SK-N-SH (cell line): ENCODE results near the gene TLR3.

Experiments used
- CTCF ChIP-seq: fragments of 200-600 bp; sonication (generic); IDR thresholded peaks from 2 replicates; pipeline ENCODE4 v1.6.1; 2017; ENCODE audit warnings: antibody characterized with exemption, mild to moderate bottlenecking, moderate library complexity
- EP300 ChIP-seq, 2 experiments: IDR thresholded peaks; 2 replicates each; pipeline versions ENCODE4 v1.4.0 to v1.6.1; 2012; ENCODE audit warnings: borderline replicate concordance in 1 of 2, low read depth in 1 of 2, low read length in 1 of 2
- EZH2phosphoT487 ChIP-seq: fragments of 200-600 bp; sonication (generic); IDR thresholded peaks from 2 replicates; pipeline ENCODE4 v1.6.1; 2017; ENCODE audit warnings: low read depth, mixed run types, mild to moderate bottlenecking, antibody characterized with exemption, moderate library complexity, borderline replicate concordance
- FOSL2 ChIP-seq: IDR thresholded peaks from 2 replicates; pipeline ENCODE4 v1.4.0; 2012; ENCODE audit warnings: low read depth, mild to moderate bottlenecking, moderate library complexity, borderline replicate concordance
- FOXM1 ChIP-seq: IDR thresholded peaks from 2 replicates; pipeline ENCODE4 v1.4.0; 2012; ENCODE audit warnings: low read depth, mild to moderate bottlenecking
- GATA2 ChIP-seq: sonication (generic); formaldehyde crosslinking; IDR thresholded peaks from 2 replicates; pipeline ENCODE4 v1.5.0; 2020; ENCODE audit warnings: mild to moderate bottlenecking, missing genetic modification reagents
- MAX ChIP-seq: IDR thresholded peaks from 2 replicates; pipeline ENCODE4 v1.4.0; 2012; ENCODE audit warnings: low read depth
- NFIC ChIP-seq: IDR thresholded peaks from 2 replicates; pipeline ENCODE4 v1.4.0; 2012; ENCODE audit warnings: borderline replicate concordance
- REST ChIP-seq: IDR thresholded peaks from 2 replicates; pipeline ENCODE4 v1.6.1; 2012; ENCODE audit warnings: mild to moderate bottlenecking, low read depth, low read length, moderate library complexity
- USF2 ChIP-seq: fragments of 150-350 bp; IDR thresholded peaks from 2 replicates; pipeline ENCODE4 v1.6.1; 2017; ENCODE audit warnings: antibody characterized with exemption, low read length, low read depth, borderline replicate concordance
- YY1 ChIP-seq: IDR thresholded peaks from 2 replicates; pipeline ENCODE4 v1.4.0; 2012; ENCODE audit warnings: low read depth, mild to moderate bottlenecking

- TF ChIP-seq CTCF (no peak), MAX (no peak), EZH2phosphoT487 (no peak), NFIC (no peak), REST (no peak), EP300 (IDR thresholded peaks at IDR 0.05; ENCODE audit: borderline replicate concordance in 1 of 2, low read depth in 1 of 2, low read length in 1 of 2) (no peak), FOSL2 (no peak), USF2 (no peak), FOXM1 (no peak), YY1 (no peak), GATA2 (no peak)
Observed at GRCh38 chr4:186058253-186058979, 10.5 kb upstream of the TLR3 start.
